H1 (cell line): ENCODE data around the gene LNX2. TPM values are rescaled to one million over a fixed set of nuclear protein-coding genes. Genes with fewer than 3 reads are reported as not detected.

Source experiments
- CTCF ChIA-PET: fragments of 300-600 bp; sonication (Branson Sonifier 250); formaldehyde crosslinking; loops from one replicate; lab custom pipeline; 2021; ENCODE audit not compliant: partially characterized antibody; lab: Charles Lee
- POLR2A ChIA-PET: fragments of 300-600 bp; sonication (Branson Sonifier 250); formaldehyde crosslinking; loops from one replicate; lab custom pipeline; 2021; ENCODE audit warnings: inconsistent platforms; ENCODE audit not compliant: partially characterized antibody; lab: Charles Lee
- DNase-seq, 2 experiments: peaks; one replicate each; pipeline versions ENCODE4 v3.0.0 to v3.0.0-alpha.2; 2010 to 2022; ENCODE audit warnings: low spot score in 2 of 2, low read depth in 1 of 2, mixed read lengths in 1 of 2
- FAIRE-seq: peaks from 2 replicates; lab custom pipeline; 2011; peaks lifted over from hg19 to GRCh38; lab: Jason Lieb, UNC
- H2AFZ ChIP-seq: 2 replicates; pipeline ENCODE4 v1.8.1; 2012; ENCODE audit warnings: low read length, inconsistent platforms
- H2AK5ac ChIP-seq: 2 replicates; pipeline ENCODE4 v1.6.1; 2013; ENCODE audit warnings: low read depth, low read length
- H2BK120ac ChIP-seq: replicated peaks from 2 replicates; pipeline ENCODE3; 2013; ENCODE audit warnings: low read depth, low read length, inconsistent platforms
- H2BK12ac ChIP-seq: 2 replicates; pipeline ENCODE4 v1.6.1; 2013; ENCODE audit warnings: low read depth, low read length
- H2BK15ac ChIP-seq: 2 replicates; pipeline ENCODE4 v1.6.1; 2013; ENCODE audit warnings: low read length
- H2BK20ac ChIP-seq: 2 replicates; pipeline ENCODE4 v1.6.1; 2013; ENCODE audit warnings: low read length
- H2BK5ac ChIP-seq: 2 replicates; pipeline ENCODE4 v1.6.1; 2013; ENCODE audit warnings: low read depth, low read length
- H3K14ac ChIP-seq: 2 replicates; pipeline ENCODE4 v1.6.1; 2013; ENCODE audit warnings: inconsistent platforms; ENCODE audit not compliant: insufficient read length
- H3K18ac ChIP-seq: 2 replicates; pipeline ENCODE4 v1.6.1; 2013; ENCODE audit warnings: low read length; ENCODE audit errors: extremely low read depth
- H3K23ac ChIP-seq: 2 replicates; pipeline ENCODE4 v1.6.1; 2013; ENCODE audit warnings: inconsistent platforms; ENCODE audit not compliant: insufficient read length
- H3K23me2 ChIP-seq: 2 replicates; pipeline ENCODE4 v1.6.1; 2013; ENCODE audit warnings: low read depth, low read length
- H3K27ac ChIP-seq: 2 replicates; pipeline ENCODE4 v1.6.1; 2011; ENCODE audit warnings: low read depth, low read length, inconsistent platforms
- H3K27me3 ChIP-seq, 4 experiments: replicated peaks in 1 of 4; 1 replicate in 1 of 4; 2 replicates in 3 of 4; pipeline versions ENCODE4 v1.6.1 to v1.8.1; 2011 to 2013; ENCODE audit warnings: low read length in 3 of 4, mild to moderate bottlenecking in 3 of 4, inconsistent platforms in 2 of 4, mixed read lengths in 2 of 4, moderate library complexity in 1 of 4; ENCODE audit not compliant: control insufficient read depth in 3 of 4, insufficient read depth in 3 of 4; ENCODE audit errors: extremely low read depth in 1 of 4
- H3K36me3 ChIP-seq, 4 experiments: 2 replicates each; pipeline versions ENCODE4 v1.6.1 to v1.8.1; 2011 to 2013; ENCODE audit warnings: mild to moderate bottlenecking in 4 of 4, low read length in 3 of 4, moderate library complexity in 2 of 4, control low read depth in 1 of 4, inconsistent platforms in 1 of 4; ENCODE audit not compliant: insufficient read depth in 4 of 4, control insufficient read depth in 2 of 4
- H3K4ac ChIP-seq: replicated peaks from 2 replicates; pipeline ENCODE3; 2013; ENCODE audit warnings: low read length, low read depth, mixed read lengths, inconsistent platforms; ENCODE audit not compliant: insufficient read length
- H3K4me1 ChIP-seq, 4 experiments: replicated peaks in 1 of 4; 1 replicate in 1 of 4; 2 replicates in 3 of 4; pipeline versions ENCODE4 v1.6.1 to v1.8.1; 2011 to 2013; ENCODE audit warnings: low read length in 3 of 4, inconsistent platforms in 2 of 4, mixed read lengths in 1 of 4; ENCODE audit not compliant: insufficient read depth in 4 of 4, control insufficient read depth in 3 of 4
- H3K4me2 ChIP-seq, 2 experiments: 2 replicates each; pipeline versions ENCODE4 v1.6.1 to v1.8.1; 2011 to 2013; ENCODE audit warnings: low read depth in 2 of 2, low read length in 2 of 2, control low read depth in 1 of 2, inconsistent platforms in 1 of 2, mild to moderate bottlenecking in 1 of 2; ENCODE audit not compliant: insufficient read depth in 1 of 2
- H3K4me3 ChIP-seq, 4 experiments: fragments of 200-600, 300-600 bp in 1 of 4; sonication (generic), shearing (Covaris generic), sonication (Bioruptor Twin) in 1 of 4; 2 replicates each; pipeline versions ENCODE4 v1.5.1 to v1.8.1; 2011 to 2016; ENCODE audit warnings: low read length in 4 of 4, low read depth in 3 of 4, control low read depth in 2 of 4, inconsistent platforms in 2 of 4, mild to moderate bottlenecking in 2 of 4, mixed read lengths in 1 of 4, moderate library complexity in 1 of 4; ENCODE audit not compliant: insufficient read depth in 2 of 4; ENCODE audit errors: extremely low read depth in 1 of 4
- H3K56ac ChIP-seq: replicated peaks from 2 replicates; pipeline ENCODE3; 2013; ENCODE audit warnings: low read depth, mild to moderate bottlenecking, mixed read lengths, low read length, inconsistent platforms; ENCODE audit not compliant: insufficient read length
- H3K79me1 ChIP-seq: 2 replicates; pipeline ENCODE4 v1.6.1; 2013; ENCODE audit warnings: low read depth, low read length, control low read depth
- H3K79me2 ChIP-seq, 2 experiments: 2 replicates each; pipeline versions ENCODE4 v1.6.1 to v1.8.1; 2012 to 2013; ENCODE audit warnings: low read length in 2 of 2, mild to moderate bottlenecking in 2 of 2, inconsistent platforms in 1 of 2; ENCODE audit not compliant: insufficient read depth in 2 of 2, control insufficient read depth in 1 of 2
- H3K9ac ChIP-seq, 4 experiments: replicated peaks in 1 of 4; 1 replicate in 1 of 4; 2 replicates in 3 of 4; pipeline versions ENCODE4 v1.6.1 to v1.8.1; 2011 to 2013; ENCODE audit warnings: low read depth in 3 of 4, low read length in 3 of 4, control low read depth in 2 of 4, mild to moderate bottlenecking in 2 of 4, moderate library complexity in 2 of 4, inconsistent platforms in 1 of 4; ENCODE audit errors: extremely low read depth in 1 of 4
- H3K9me3 ChIP-seq, 2 experiments: 2 replicates each; pipeline versions ENCODE4 v1.6.1 to v1.8.1; 2012 to 2013; ENCODE audit warnings: mild to moderate bottlenecking in 2 of 2, moderate library complexity in 2 of 2, control low read depth in 1 of 2, inconsistent platforms in 1 of 2, low read depth in 1 of 2, low read length in 1 of 2, mixed read lengths in 1 of 2; ENCODE audit not compliant: insufficient read depth in 2 of 2
- H4K20me1 ChIP-seq, 2 experiments: replicated peaks in 1 of 2; 2 replicates each; pipeline versions ENCODE3 to v1.8.1; 2011 to 2013; ENCODE audit warnings: inconsistent platforms in 2 of 2, low read length in 2 of 2, mild to moderate bottlenecking in 1 of 2; ENCODE audit not compliant: insufficient read depth in 2 of 2, control insufficient read depth in 1 of 2
- H4K5ac ChIP-seq: 2 replicates; pipeline ENCODE4 v1.6.1; 2013; ENCODE audit warnings: low read length, low read depth, mixed read lengths, inconsistent platforms; ENCODE audit not compliant: insufficient read length
- H4K8ac ChIP-seq: 2 replicates; pipeline ENCODE4 v1.8.0; 2013; ENCODE audit warnings: mild to moderate bottlenecking, moderate library complexity, low read length, inconsistent platforms; ENCODE audit not compliant: insufficient read depth; ENCODE audit errors: extremely low read depth
- H4K91ac ChIP-seq: replicated peaks from 2 replicates; pipeline ENCODE3; 2013; ENCODE audit warnings: low read length, mixed read lengths, inconsistent platforms; ENCODE audit not compliant: insufficient read length
- CTBP2 ChIP-seq: IDR thresholded peaks from 2 replicates; pipeline ENCODE4 v1.7.0; 2011; ENCODE audit warnings: borderline replicate concordance, mild to moderate bottlenecking, moderate library complexity, mixed read lengths, low read length; ENCODE audit not compliant: insufficient read depth, insufficient read length
- CTCF ChIP-seq, 3 experiments: IDR thresholded peaks; 1 replicate in 2 of 3; 2 replicates in 1 of 3; pipeline versions ENCODE4 v1.5.1 to v1.6.1; 2011; ENCODE audit warnings: low read length in 3 of 3, mild to moderate bottlenecking in 3 of 3, inconsistent platforms in 2 of 3, low read depth in 1 of 3, moderate library complexity in 1 of 3; ENCODE audit not compliant: insufficient read depth in 1 of 3; ENCODE audit errors: control extremely low read depth in 1 of 3
- MAX ChIP-seq: IDR thresholded peaks from 2 replicates; pipeline ENCODE4 v1.6.1; 2012; ENCODE audit warnings: inconsistent platforms
- RFX5 ChIP-seq: IDR thresholded peaks from 2 replicates; pipeline ENCODE4 v1.6.1; 2011; ENCODE audit warnings: low read depth, low read length, improper control_type of control experiment, borderline replicate concordance
- SIX5 ChIP-seq: IDR thresholded peaks from 2 replicates; pipeline ENCODE4 v1.6.1; 2011; ENCODE audit warnings: mild to moderate bottlenecking, low read depth, low read length
- SP4 ChIP-seq: IDR thresholded peaks from 2 replicates; pipeline ENCODE4 v1.6.1; 2012; ENCODE audit warnings: low read length, inconsistent platforms
- TAF7 ChIP-seq: optimal IDR thresholded peaks from 2 replicates; pipeline ENCODE3; 2011; ENCODE audit warnings: low read depth, mild to moderate bottlenecking, inconsistent platforms, low read length, moderate library complexity, borderline replicate concordance
- TBP ChIP-seq: IDR thresholded peaks from 2 replicates; pipeline ENCODE4 v1.6.1; 2011; ENCODE audit warnings: low read depth, low read length, improper control_type of control experiment
- TCF12 ChIP-seq: IDR thresholded peaks from 2 replicates; pipeline ENCODE4 v1.6.1; 2011; ENCODE audit warnings: low read depth, mild to moderate bottlenecking, low read length
- ZNF274 ChIP-seq: IDR thresholded peaks from 2 replicates; pipeline ENCODE4 v1.7.0; 2012; ENCODE audit warnings: low read length, borderline replicate concordance; ENCODE audit errors: extremely low read depth
- WGBS, 2 experiments: shearing (Covaris generic) in 1 of 2; methylation state at CpG; one replicate each; pipeline versions ENCODE4 v1.1.6 to v1.1.7; 2013 to 2015; ENCODE audit warnings: low lambda C conversion rate in 2 of 2, mixed read lengths in 2 of 2, inconsistent platforms in 1 of 2, low coverage in 1 of 2, missing lambda C conversion rate in 1 of 2; ENCODE audit not compliant: insufficient replicate concordance in 2 of 2, insufficient coverage in 1 of 2, insufficient read length in 1 of 2; ENCODE audit errors: extremely low coverage in 1 of 2, missing lambda C conversion rate in 1 of 2; 5-methylcytosine and 5-hydroxymethylcytosine counted together
- polyA plus RNA-seq, 7 experiments: library from polyadenylated mRNA; depleted of rRNA in 3 of 7; stranded (reverse) in 5 of 7; unstranded in 2 of 7; fragments of >200 nt in 5 of 7; fragments of 200-250 nt in 2 of 7; gene quantifications; 1 replicate in 5 of 7; 2 replicates in 1 of 7; 4 replicates in 1 of 7; pipeline versions ENCODE4 v1.2.1 to v1.2.3, GENCODE V29; 2011 to 2013; ENCODE audit warnings: missing spikeins in 2 of 7, mixed read lengths in 2 of 7
- total RNA-seq: library from RNA; stranded (reverse); fragmentation: NEBNext Ultra II Directional; extraction: Animal tissue kit (Norgen Biotek cat#: 25700); gene quantifications from 2 replicates; pipeline ENCODE4 v1.2.1, GENCODE V29; 2021

The LNX2 gene
- total and polyA plus RNA-seq, 2 of the 8 experiments (the other 6 are each of a cell fraction or from before 2014, with no cell fraction given), result 6.4 to 13.9 TPM

- 89% methylated on average over 1 of the region's 1 CpG; no CpG with 5 or more reads in 1 of the 2 experiments for WGBS, 2 experiments
- Histone ChIP-seq H3K23me2 (no peaks in the 10 kb centered on the region), H2BK120ac (no peak overlapping the region), H4K20me1 (peaks cover 4 to 9% of the 10 kb centered on the region in 2 experiments), H4K5ac (no peak overlapping the region), H3K27me3 (no peaks in the 10 kb centered on the region), H3K27ac (no peak overlapping the region), H2BK20ac (no peak overlapping the region), H3K79me2 (peaks cover 3 to 52% of the 10 kb centered on the region in 2 experiments; a peak in 3 of 4 replicates), H2AK5ac (no peak overlapping the region), H2BK5ac (no peak overlapping the region), H3K4ac (no peak overlapping the region), H2BK15ac (no peak overlapping the region), H4K8ac (no peak overlapping the region), H2AFZ (no peak overlapping the region), H3K9me3 (peaks cover 2 to 5% of the 10 kb centered on the region in 2 experiments; a peak in 1 of 4 replicates), H3K14ac (no peak overlapping the region), H3K4me2 (no peak overlapping the region), H3K56ac (no peak overlapping the region), H4K91ac (no peak overlapping the region), H3K23ac (no peak overlapping the region), H3K36me3 (peaks cover 0 to 13% (median 10%) of the 10 kb centered on the region in 4 experiments; a peak in 6 of 8 replicates), H3K18ac (no peak overlapping the region), H3K9ac (no peak overlapping the region), H3K79me1 (peaks cover 4% of the 10 kb centered on the region; the same call in 1 of the 2 replicates), H3K4me3 (no peak overlapping the region), H2BK12ac (no peak overlapping the region), H3K4me1 (peaks cover 0 to 6% (median 2%) of the 10 kb centered on the region in 4 experiments; a peak in 2 of 7 replicates)
- TF ChIP-seq CTCF (IDR thresholded peaks at IDR 0.05; ENCODE audit: control extremely low read depth in 1 of 3, insufficient read depth in 1 of 3, low read depth in 1 of 3, low read length in 3 of 3) (no peak), TCF12 (no peak), TBP (no peak), MAX (no peak), SP4 (no peak), TAF7 (no peak), RFX5 (no peak), ZNF274 (no peak), CTBP2 (no peak), SIX5 (no peak)
- ChIA-PET CTCF (interaction anchor here (1.3 to 2.2 kb wide), 2 partner anchors 20 to 110 kb away, joined by 4 to 7 read pairs; no protein-coding TSS in a partner anchor), POLR2A (interaction anchor here (1.0 to 1.6 kb wide), 3 partner anchors 9 to 19 kb away, joined by 3 read pairs; no protein-coding TSS in a partner anchor)
- DNase-seq, result no peak
- FAIRE-seq, result no peak
Observed at GRCh38 chr13:27644302-27644701, 24.0 kb upstream of the LNX2 start.
